Measurements from ENCODE around the gene ARRB1.

Gene ARRB1

GRCh38 chr11:75246006-75246670, 105.3 kb downstream of the ARRB1 start:
- TF ChIP-seq, protein P1, sequence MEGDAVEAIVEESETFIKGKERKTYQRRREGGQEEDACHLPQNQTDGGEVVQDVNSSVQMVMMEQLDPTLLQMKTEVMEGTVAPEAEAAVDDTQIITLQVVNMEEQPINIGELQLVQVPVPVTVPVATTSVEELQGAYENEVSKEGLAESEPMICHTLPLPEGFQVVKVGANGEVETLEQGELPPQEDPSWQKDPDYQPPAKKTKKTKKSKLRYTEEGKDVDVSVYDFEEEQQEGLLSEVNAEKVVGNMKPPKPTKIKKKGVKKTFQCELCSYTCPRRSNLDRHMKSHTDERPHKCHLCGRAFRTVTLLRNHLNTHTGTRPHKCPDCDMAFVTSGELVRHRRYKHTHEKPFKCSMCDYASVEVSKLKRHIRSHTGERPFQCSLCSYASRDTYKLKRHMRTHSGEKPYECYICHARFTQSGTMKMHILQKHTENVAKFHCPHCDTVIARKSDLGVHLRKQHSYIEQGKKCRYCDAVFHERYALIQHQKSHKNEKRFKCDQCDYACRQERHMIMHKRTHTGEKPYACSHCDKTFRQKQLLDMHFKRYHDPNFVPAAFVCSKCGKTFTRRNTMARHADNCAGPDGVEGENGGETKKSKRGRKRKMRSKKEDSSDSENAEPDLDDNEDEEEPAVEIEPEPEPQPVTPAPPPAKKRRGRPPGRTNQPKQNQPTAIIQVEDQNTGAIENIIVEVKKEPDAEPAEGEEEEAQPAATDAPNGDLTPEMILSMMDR (IDR thresholded peaks at IDR 0.05; ENCODE audit: control insufficient read depth, insufficient read depth, low read depth, low read length, missing control alignments), result no peak
- DNase-seq (ENCODE audit: low read depth), result no peak

DNA sequence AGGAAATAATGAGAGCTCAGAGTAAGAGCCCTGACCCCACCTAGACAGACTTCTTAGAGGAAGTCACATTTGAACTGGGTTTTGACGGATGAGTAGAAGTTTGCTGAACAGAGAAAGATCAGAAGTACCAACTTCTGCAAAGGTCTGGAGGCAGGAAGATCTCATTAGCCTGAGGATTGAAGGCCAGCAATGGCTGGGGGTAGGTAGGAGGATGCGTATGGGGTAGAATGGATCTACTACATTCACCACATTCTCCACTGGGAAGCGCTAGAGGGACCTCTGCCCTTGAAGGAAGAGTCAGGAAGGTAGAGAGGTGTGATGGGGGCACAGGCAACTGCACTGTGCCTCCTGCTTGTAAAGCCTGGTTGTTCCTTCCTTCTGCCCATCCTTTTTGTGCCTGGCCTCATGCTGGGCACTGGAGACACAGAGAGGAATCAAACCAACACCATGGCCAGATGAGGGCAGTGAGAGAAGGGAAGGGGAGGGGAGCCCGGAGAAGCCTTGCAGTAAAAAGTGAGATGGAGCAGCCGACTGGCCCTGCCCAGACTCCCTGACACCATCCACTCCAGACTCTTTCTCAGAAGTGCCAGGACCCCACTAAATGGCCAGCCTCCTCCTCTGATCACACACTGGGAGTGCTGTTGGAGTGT, 106.0 kb downstream of the ARRB1 start:
- DNase-seq (ENCODE audit: low read depth), result no peak
- TF ChIP-seq, protein P1 (IDR thresholded peaks at IDR 0.05; ENCODE audit: control insufficient read depth, insufficient read depth, low read depth, low read length, missing control alignments), result no peak
- H3K4me3 ChIP-seq (ENCODE audit: control insufficient read depth, low read depth, low read length), result no peak overlapping the region

More at GRCh38 chr11:75246006-75246670, 105.3 kb downstream of the ARRB1 start:
- H3K4me3 ChIP-seq (ENCODE audit: control insufficient read depth, low read depth, low read length), result no peak overlapping the region

GRCh38 chr11:75244052-75244814, 107.2 kb downstream of the ARRB1 start:
- no peak overlapping the region for H3K4me3 ChIP-seq (ENCODE audit: control insufficient read depth, low read depth, low read length)
- no peak for DNase-seq (ENCODE audit: low read depth)
- TF ChIP-seq, protein P1 (IDR thresholded peaks at IDR 0.05; ENCODE audit: control insufficient read depth, insufficient read depth, low read depth, low read length, missing control alignments), result no peak

DNA sequence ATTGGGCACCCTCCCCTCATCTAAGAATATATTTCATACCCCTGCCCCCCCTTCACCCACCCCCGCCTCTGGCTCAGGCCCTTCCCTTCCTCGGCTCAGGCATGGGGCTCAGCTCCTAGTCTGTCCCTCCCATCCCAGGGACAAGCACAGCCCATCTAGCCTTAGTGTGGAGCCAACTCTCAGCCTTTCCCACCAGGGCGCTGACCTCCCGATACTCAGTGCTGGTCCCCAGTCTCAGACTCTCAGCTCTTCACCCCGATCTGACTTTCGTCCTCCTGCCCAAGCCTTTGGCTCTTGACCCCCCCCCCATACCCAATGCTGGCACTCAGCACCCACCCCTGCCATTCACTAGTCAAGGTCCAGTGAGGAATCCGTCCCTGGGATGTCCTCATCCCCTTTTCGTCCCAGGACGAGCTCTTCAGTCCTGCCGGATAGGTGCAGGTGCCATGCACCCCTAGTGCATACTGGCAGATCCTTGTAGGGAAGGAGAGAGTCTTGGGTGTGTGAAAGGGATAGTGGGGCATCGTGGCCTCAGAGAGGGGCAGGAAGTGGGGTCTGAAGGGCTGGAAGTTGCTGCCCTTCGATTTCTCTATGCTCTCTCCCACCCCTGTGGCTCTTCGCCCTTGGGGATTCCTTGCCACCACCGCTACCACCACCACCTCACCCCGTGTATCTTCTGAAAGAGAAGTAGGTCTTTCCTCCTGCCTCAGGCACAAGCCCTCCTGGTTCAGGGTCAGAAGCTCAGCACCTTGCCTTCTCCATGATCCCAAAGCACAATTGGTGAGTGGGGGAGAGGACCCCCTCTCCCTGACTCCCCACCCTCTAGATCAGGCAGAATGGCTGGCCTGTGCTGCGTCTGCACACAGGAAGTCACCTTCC, 108.5 kb downstream of the ARRB1 start:
- TF ChIP-seq, protein P1 (IDR thresholded peaks at IDR 0.05; ENCODE audit: control insufficient read depth, insufficient read depth, low read depth, low read length, missing control alignments), result no peak
- no peak for DNase-seq (ENCODE audit: low read depth)
- no peak overlapping the region for H3K4me3 ChIP-seq (ENCODE audit: control insufficient read depth, low read depth, low read length)

DNA sequence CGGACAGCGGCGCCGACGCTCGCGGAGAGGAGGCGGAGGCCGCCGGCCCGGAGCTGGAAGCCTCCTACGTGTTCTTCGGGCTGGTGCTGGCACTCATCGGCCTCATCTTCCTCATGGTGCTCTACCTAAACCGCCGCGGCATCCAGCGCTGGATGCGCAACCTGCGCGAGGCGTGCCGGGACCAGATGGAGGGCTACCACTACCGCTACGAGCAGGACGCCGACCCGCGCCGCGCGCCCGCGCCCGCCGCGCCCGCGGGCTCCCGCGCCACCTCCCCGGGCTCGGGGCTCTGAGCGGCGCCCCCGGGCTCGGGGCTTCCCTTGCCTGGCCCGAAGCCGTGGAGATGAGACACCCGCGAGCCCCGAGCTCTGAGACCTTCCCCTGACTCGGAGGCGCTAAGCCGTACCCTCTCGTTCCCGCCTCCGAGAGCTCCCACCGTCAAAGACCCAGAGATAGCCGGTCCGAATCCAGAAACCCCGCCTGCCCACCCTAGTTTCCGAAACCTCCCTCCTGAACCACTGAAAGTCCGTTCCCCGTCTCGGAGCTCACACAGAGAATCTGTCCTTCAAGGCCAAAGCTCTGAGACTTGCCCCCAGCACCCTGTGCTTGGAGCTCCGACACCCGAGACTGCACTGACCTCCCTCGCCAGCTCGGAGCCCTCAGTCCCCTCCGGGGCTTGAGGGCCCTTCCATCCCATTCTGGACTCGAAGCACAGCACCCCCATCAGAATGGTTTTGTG, 109.4 kb downstream of the ARRB1 start:
- peak overlapping the region; percentile 49 for H3K4me3 ChIP-seq (ENCODE audit: control insufficient read depth, low read depth, low read length)
- TF ChIP-seq, protein P1 (IDR thresholded peaks at IDR 0.05; ENCODE audit: control insufficient read depth, insufficient read depth, low read depth, low read length, missing control alignments), result no peak

More for the DNA sequence above, 109.4 kb downstream of the ARRB1 start:
- DNase-seq (ENCODE audit: low read depth), result no peak
